Activated CD4-positive, CD25-positive, alpha-beta regulatory T cell treated with anti-CD3 and anti-CD28 coated beads, Interleukin-2, amount 50 U/mL, for 16 hours (primary cell): Measurements from ENCODE around the gene TRAPPC5.

Source experiments
- DNase-seq: peaks from one replicate; pipeline ENCODE4 v3.0.0-alpha.2; 2020; ENCODE audit warnings: low read depth, low spot score

The TRAPPC5 gene

GRCh38 chr19:7730286-7731217, 49.9 kb downstream of the TRAPPC5 start:
- no peak for DNase-seq

- no peak for DNase-seq
Measured at GRCh38 chr19:7731218-7731595, 50.6 kb downstream of the TRAPPC5 start.

GRCh38 chr19:7731615-7732014, 51.0 kb downstream of the TRAPPC5 start:
- no peak for DNase-seq

GRCh38 chr19:7732045-7732444, 51.4 kb downstream of the TRAPPC5 start, which contains the start of gene CLEC4G:
Gene CLEC4G (minus strand): TSS chr19:7732110. CDS start chr19:7732102, 8 bp downstream.
- no peak for DNase-seq

- DNase-seq, result no peak
Measured at GRCh38 chr19:7733376-7733775, 52.7 kb downstream of the TRAPPC5 start.

- no peak for DNase-seq
Measured at GRCh38 chr19:7734220-7735203, 53.9 kb downstream of the TRAPPC5 start.

GRCh38 chr19:7736148-7736547, 55.5 kb downstream of the TRAPPC5 start:
- no peak for DNase-seq

- DNase-seq, result no peak
Measured at GRCh38 chr19:7737215-7737614, 56.6 kb downstream of the TRAPPC5 start.
